ENCODE data around the gene ZBTB21.
"Not testable (repeated sequence)": the region's sequence is repeated elsewhere in the genome, so short reads cannot be mapped to it uniquely, and the experiment has no call there.

The ZBTB21 gene

GRCh38 chr21:41951876-41952567 is 58.1 kb downstream of the ZBTB21 start:
- no peak for TF ChIP-seq CTCF (IDR thresholded peaks at IDR 0.05; ENCODE audit: insufficient read depth, missing control alignments)
- no peak for DNase-seq (ENCODE audit: insufficient read length, low spot score)
- FAIRE-seq = no peak

- FAIRE-seq = no peak
- DNase-seq (ENCODE audit: insufficient read length, low spot score) = peak; percentile 74
- TF ChIP-seq CTCF (IDR thresholded peaks at IDR 0.05; ENCODE audit: insufficient read depth, missing control alignments) = no peak
Observed at GRCh38 chr21:41950941-41951351, 59.2 kb downstream of the ZBTB21 start.

GRCh38 chr21:41949631-41950030 is 60.5 kb downstream of the ZBTB21 start:
- FAIRE-seq; DNase-seq (ENCODE audit: insufficient read length, low spot score): not testable (repeated sequence)

- no peak for DNase-seq (ENCODE audit: insufficient read length, low spot score)
- no peak for TF ChIP-seq CTCF (IDR thresholded peaks at IDR 0.05; ENCODE audit: insufficient read depth, missing control alignments)
- no peak for FAIRE-seq
Observed at GRCh38 chr21:41948901-41949300, 61.3 kb downstream of the ZBTB21 start.

- TF ChIP-seq CTCF (IDR thresholded peaks at IDR 0.05; ENCODE audit: insufficient read depth, missing control alignments) = no peak
- DNase-seq (ENCODE audit: insufficient read length, low spot score) (no peak), FAIRE-seq (no peak)
Observed at GRCh38 chr21:41948078-41948895, 61.9 kb downstream of the ZBTB21 start.

- no peak for DNase-seq (ENCODE audit: insufficient read length, low spot score)
- no peak for TF ChIP-seq CTCF (IDR thresholded peaks at IDR 0.05; ENCODE audit: insufficient read depth, missing control alignments)
- no peak for FAIRE-seq
Observed at GRCh38 chr21:41945982-41946381, 64.2 kb downstream of the ZBTB21 start.

- DNase-seq (ENCODE audit: insufficient read length, low spot score) (no peak), FAIRE-seq (no peak)
- no peak for TF ChIP-seq CTCF (IDR thresholded peaks at IDR 0.05; ENCODE audit: insufficient read depth, missing control alignments)
Observed at GRCh38 chr21:41943851-41944250, 66.3 kb downstream of the ZBTB21 start.

Measured in D721Med (cell line).